HepG2 (cell line): ENCODE data around the gene NOP56. TPM values are rescaled to one million over a fixed set of nuclear protein-coding genes. Genes with fewer than 3 reads are reported as not detected.
A peak's percentile ranks its signal among the peaks of the same experiment; 100 is the strongest.

Experiments used
- ATF7 ChIP-seq, 2 experiments: fragments of 450-650 bp in 1 of 2; sonication (generic) in 1 of 2; formaldehyde crosslinking in 1 of 2; IDR thresholded peaks; 2 replicates each; pipeline versions ENCODE4 v1.4.0 to v1.6.1; 2016 to 2020; ENCODE audit warnings: antibody characterized with exemption in 1 of 2, mild to moderate bottlenecking in 1 of 2, missing genetic modification reagents in 1 of 2
- CCAR2 ChIP-seq: fragments of 200-400 bp; formaldehyde crosslinking; optimal IDR thresholded peaks from 2 replicates; pipeline ENCODE3; 2018; ENCODE audit warnings: low read depth, mild to moderate bottlenecking, low read length, moderate library complexity
- HIVEP1 ChIP-seq: sonication (generic); formaldehyde crosslinking; IDR thresholded peaks from 2 replicates; pipeline ENCODE4 v1.4.0; 2020; ENCODE audit warnings: mild to moderate bottlenecking, missing genetic modification reagents
- JARID2 ChIP-seq: sonication (generic); formaldehyde crosslinking; IDR thresholded peaks from 2 replicates; pipeline ENCODE4 v1.8.1; 2023; ENCODE audit warnings: missing genetic modification reagents, inconsistent platforms; ENCODE audit not compliant: insufficient replicate concordance
- KDM3A ChIP-seq: IDR thresholded peaks from 2 replicates; pipeline ENCODE4 v1.6.1; 2018; ENCODE audit warnings: low read depth, missing compliant biosample characterization
- MED13 ChIP-seq: sonication (generic); formaldehyde crosslinking; IDR thresholded peaks from 2 replicates; pipeline ENCODE4 v1.5.0; 2020; ENCODE audit warnings: missing genetic modification reagents
- MEIS2 ChIP-seq: sonication (generic); formaldehyde crosslinking; IDR thresholded peaks from 2 replicates; pipeline ENCODE4 v1.9.0; 2021; ENCODE audit warnings: mild to moderate bottlenecking, missing genetic modification reagents
- NRL ChIP-seq: sonication (generic); formaldehyde crosslinking; IDR thresholded peaks from 2 replicates; pipeline ENCODE4 v1.5.0; 2020; ENCODE audit warnings: missing genetic modification reagents, mild to moderate bottlenecking, moderate library complexity, borderline replicate concordance
- PCBP1 ChIP-seq: fragments of 200-400 bp; formaldehyde crosslinking; IDR thresholded peaks from 2 replicates; pipeline ENCODE4 v1.6.1; 2017; ENCODE audit warnings: mild to moderate bottlenecking, low read depth, low read length, borderline replicate concordance
- PRDM10 ChIP-seq: sonication (generic); formaldehyde crosslinking; IDR thresholded peaks from 2 replicates; pipeline ENCODE4 v1.4.0; 2020; ENCODE audit warnings: low read depth, missing genetic modification reagents
- SNAPC2 ChIP-seq: sonication (generic); formaldehyde crosslinking; IDR thresholded peaks from 2 replicates; pipeline ENCODE4 v1.8.1; 2022; ENCODE audit warnings: mild to moderate bottlenecking, missing genetic modification reagents
- SNRNP70 ChIP-seq: fragments of 200-400 bp; formaldehyde crosslinking; IDR thresholded peaks from 2 replicates; pipeline ENCODE4 v1.6.1; 2017; ENCODE audit warnings: mild to moderate bottlenecking, low read depth, low read length, moderate library complexity
- SUZ12 ChIP-seq: fragments of 150-350 bp; IDR thresholded peaks from 2 replicates; pipeline ENCODE4 v1.6.1; 2014; ENCODE audit warnings: low read depth, low read length
- ZNF124 ChIP-seq: sonication (generic); formaldehyde crosslinking; IDR thresholded peaks from 2 replicates; pipeline ENCODE4 v1.4.0; 2020; ENCODE audit warnings: missing genetic modification reagents
- ZNF264 ChIP-seq: sonication (generic); formaldehyde crosslinking; IDR thresholded peaks from 2 replicates; pipeline ENCODE4 v1.4.0; 2020; ENCODE audit warnings: missing genetic modification reagents
- ZNF326 ChIP-seq: sonication (generic); formaldehyde crosslinking; IDR thresholded peaks from 2 replicates; pipeline ENCODE4 v1.4.0; 2020; ENCODE audit warnings: missing genetic modification reagents, borderline replicate concordance
- ZNF33B ChIP-seq: sonication (generic); formaldehyde crosslinking; IDR thresholded peaks from 2 replicates; pipeline ENCODE4 v1.5.1; 2020; ENCODE audit warnings: mild to moderate bottlenecking, missing genetic modification reagents
- ZNF34 ChIP-seq: sonication (generic); formaldehyde crosslinking; IDR thresholded peaks from 2 replicates; pipeline ENCODE4 v1.4.0; 2020; ENCODE audit warnings: mild to moderate bottlenecking, missing genetic modification reagents, borderline replicate concordance
- ZNF44 ChIP-seq: sonication (generic); formaldehyde crosslinking; IDR thresholded peaks from 2 replicates; pipeline ENCODE4 v1.5.1; 2020; ENCODE audit warnings: mild to moderate bottlenecking, missing genetic modification reagents
- polyA plus RNA-seq, 8 experiments: library from polyadenylated mRNA; depleted of rRNA in 3 of 8; stranded (reverse) in 7 of 8; unstranded in 1 of 8; fragments of >200 nt; fragmentation: Illumina TruSeq in 4 of 8; extraction: Trizol in 4 of 8; gene quantifications; 2 replicates each; pipeline versions ENCODE4 v1.2.1 to v1.2.3, GENCODE V29; 2011 to 2016; ENCODE audit warnings: low read depth in 4 of 8, missing spikeins in 1 of 8, mixed read lengths in 1 of 8; ENCODE audit not compliant: insufficient read depth in 1 of 8
- total RNA-seq, 5 experiments: library from RNA; depleted of rRNA; stranded (reverse); fragments of >200 nt; fragmentation: Illumina TruSeq; extraction: Trizol; gene quantifications; 2 replicates each; pipeline ENCODE4 v1.2.3, GENCODE V29; 2016; ENCODE audit warnings: low read depth in 1 of 5
- TF ChIP-seq, protein P1 (sequence below), 2 experiments: IDR thresholded peaks; 2 replicates each; pipeline ENCODE4 v1.6.1; 2011 to 2012; ENCODE audit warnings: low read length in 2 of 2, borderline replicate concordance in 1 of 2, low read depth in 1 of 2, mild to moderate bottlenecking in 1 of 2, moderate library complexity in 1 of 2

The NOP56 gene
- total and polyA plus RNA-seq, 2 of the 13 experiments (the other 11 are each of a cell fraction or from before 2014, with no cell fraction given): 369 to 1,116 TPM

- TF ChIP-seq SNRNP70 (no peak), ZNF264 (peak; percentile 95), NRL (CRISPR knock-in tag) (peak; percentile 90; the same call in 1 of the 2 replicates), ZNF44 (CRISPR knock-in tag) (peak; percentile 96; the same call in 1 of the 2 replicates), HIVEP1 (peak; percentile 65), MED13 (CRISPR knock-in tag) (peak; percentile 4; the same call in 1 of the 2 replicates), ATF7 (IDR thresholded peaks at IDR 0.05) (no peak), ATF7 (CRISPR knock-in tag; IDR thresholded peaks at IDR 0.05) (no peak; the same call in 1 of the 2 replicates), ZNF326 (CRISPR knock-in tag) (no peak), JARID2 (CRISPR knock-in tag) (peak; percentile 27), PCBP1 (peak; percentile 83; the same call in 1 of the 2 replicates), KDM3A (CRISPR knock-in tag) (peak; percentile 94), ZNF33B (peak; percentile 98), ZNF34 (0 out of 2 replicates have a peak, but pooled peaks have one; percentile 48), CCAR2 (peak; percentile 44), PRDM10 (CRISPR knock-in tag) (peak; percentile 95), ZNF124 (CRISPR knock-in tag) (peak; percentile 86), SNAPC2 (CRISPR knock-in tag) (peak; percentile 80; the same call in 1 of the 2 replicates), SUZ12 (no peak), MEIS2 (CRISPR knock-in tag) (peak; percentile 23; the same call in 1 of the 2 replicates)
- TF ChIP-seq, protein P1, sequence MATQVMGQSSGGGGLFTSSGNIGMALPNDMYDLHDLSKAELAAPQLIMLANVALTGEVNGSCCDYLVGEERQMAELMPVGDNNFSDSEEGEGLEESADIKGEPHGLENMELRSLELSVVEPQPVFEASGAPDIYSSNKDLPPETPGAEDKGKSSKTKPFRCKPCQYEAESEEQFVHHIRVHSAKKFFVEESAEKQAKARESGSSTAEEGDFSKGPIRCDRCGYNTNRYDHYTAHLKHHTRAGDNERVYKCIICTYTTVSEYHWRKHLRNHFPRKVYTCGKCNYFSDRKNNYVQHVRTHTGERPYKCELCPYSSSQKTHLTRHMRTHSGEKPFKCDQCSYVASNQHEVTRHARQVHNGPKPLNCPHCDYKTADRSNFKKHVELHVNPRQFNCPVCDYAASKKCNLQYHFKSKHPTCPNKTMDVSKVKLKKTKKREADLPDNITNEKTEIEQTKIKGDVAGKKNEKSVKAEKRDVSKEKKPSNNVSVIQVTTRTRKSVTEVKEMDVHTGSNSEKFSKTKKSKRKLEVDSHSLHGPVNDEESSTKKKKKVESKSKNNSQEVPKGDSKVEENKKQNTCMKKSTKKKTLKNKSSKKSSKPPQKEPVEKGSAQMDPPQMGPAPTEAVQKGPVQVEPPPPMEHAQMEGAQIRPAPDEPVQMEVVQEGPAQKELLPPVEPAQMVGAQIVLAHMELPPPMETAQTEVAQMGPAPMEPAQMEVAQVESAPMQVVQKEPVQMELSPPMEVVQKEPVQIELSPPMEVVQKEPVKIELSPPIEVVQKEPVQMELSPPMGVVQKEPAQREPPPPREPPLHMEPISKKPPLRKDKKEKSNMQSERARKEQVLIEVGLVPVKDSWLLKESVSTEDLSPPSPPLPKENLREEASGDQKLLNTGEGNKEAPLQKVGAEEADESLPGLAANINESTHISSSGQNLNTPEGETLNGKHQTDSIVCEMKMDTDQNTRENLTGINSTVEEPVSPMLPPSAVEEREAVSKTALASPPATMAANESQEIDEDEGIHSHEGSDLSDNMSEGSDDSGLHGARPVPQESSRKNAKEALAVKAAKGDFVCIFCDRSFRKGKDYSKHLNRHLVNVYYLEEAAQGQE (IDR thresholded peaks at IDR 0.05; ENCODE audit: borderline replicate concordance in 1 of 2, low read depth in 1 of 2, low read length in 2 of 2): peak in 1 of 2 experiments; percentile 82; a peak in 2 of 4 replicates
Observed at GRCh38 chr20:2663887-2664719, 11.7 kb downstream of the NOP56 start, which contains the start of gene IDH3B (continued).
